ENCODE results near the gene GATAD2B.

GRCh38 chr1:153798468-153798780, 124.3 kb downstream of the GATAD2B start:
- TF ChIP-seq POLR2A (IDR thresholded peaks at IDR 0.05; ENCODE audit: low read depth, low read length) (no peak), POLR2AphosphoS5 (IDR thresholded peaks at IDR 0.05; ENCODE audit: low read depth, low read length) (no peak), TAF1 (IDR thresholded peaks at IDR 0.05; ENCODE audit: borderline replicate concordance, low read depth, low read length) (no peak)
